NB4 (cell line): Measurements from ENCODE around the gene S100A1.

Experiments
- DNase-seq: peaks from one replicate; pipeline ENCODE4 v3.0.0; 2010; ENCODE audit warnings: low read depth
- H3K4me3 ChIP-seq: one replicate; pipeline ENCODE4 v1.5.1; 2011; ENCODE audit warnings: mild to moderate bottlenecking, low read depth, low read length, moderate library complexity
- CTCF ChIP-seq: IDR thresholded peaks from one replicate; pipeline ENCODE4 v1.5.1; 2012; ENCODE audit warnings: low read depth, low read length
- MYC ChIP-seq: IDR thresholded peaks from 2 replicates; pipeline ENCODE4 v1.6.1; 2011; ENCODE audit warnings: low read depth, low read length
- POLR2A ChIP-seq: IDR thresholded peaks from 2 replicates; pipeline ENCODE4 v1.6.1; 2011; ENCODE audit warnings: mild to moderate bottlenecking; ENCODE audit not compliant: insufficient read length; ENCODE audit errors: extremely low read depth
- TF ChIP-seq, protein P1 (sequence below): IDR thresholded peaks from 2 replicates; pipeline ENCODE4 v1.6.1; 2011; ENCODE audit warnings: low read depth, low read length

The S100A1 gene

DNA sequence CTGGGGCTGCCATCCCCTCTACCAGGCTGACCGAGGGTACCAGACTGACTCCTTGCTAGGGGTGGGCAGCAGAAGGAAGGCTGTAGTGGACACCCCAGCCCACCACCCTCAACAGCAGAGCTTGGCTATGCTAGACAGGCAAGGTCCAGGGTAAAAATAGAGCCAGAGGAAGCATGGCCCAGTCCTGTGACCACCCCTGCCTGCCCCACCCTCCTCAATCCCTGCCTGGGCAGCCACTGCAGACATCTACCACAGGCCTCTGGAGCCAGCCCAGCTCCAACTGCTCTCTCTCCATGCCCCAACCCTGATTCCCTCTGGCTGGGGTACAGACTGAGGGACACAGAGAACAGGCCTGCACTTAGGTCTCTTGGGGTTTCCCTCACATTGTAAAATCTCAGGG lies 1.7 kb downstream of the S100A1 start:
- no peak for DNase-seq
- no peak overlapping the region for H3K4me3 ChIP-seq
- TF ChIP-seq, protein P1, sequence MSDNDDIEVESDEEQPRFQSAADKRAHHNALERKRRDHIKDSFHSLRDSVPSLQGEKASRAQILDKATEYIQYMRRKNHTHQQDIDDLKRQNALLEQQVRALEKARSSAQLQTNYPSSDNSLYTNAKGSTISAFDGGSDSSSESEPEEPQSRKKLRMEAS: no peak
- TF ChIP-seq MYC (no peak), CTCF (no peak), POLR2A (no peak)

- TF ChIP-seq MYC: no peak
- H3K4me3 ChIP-seq: no peak overlapping the region
- DNase-seq: no peak
Measured at GRCh38 chr1:153630384-153630783, 2.1 kb downstream of the S100A1 start.

DNA sequence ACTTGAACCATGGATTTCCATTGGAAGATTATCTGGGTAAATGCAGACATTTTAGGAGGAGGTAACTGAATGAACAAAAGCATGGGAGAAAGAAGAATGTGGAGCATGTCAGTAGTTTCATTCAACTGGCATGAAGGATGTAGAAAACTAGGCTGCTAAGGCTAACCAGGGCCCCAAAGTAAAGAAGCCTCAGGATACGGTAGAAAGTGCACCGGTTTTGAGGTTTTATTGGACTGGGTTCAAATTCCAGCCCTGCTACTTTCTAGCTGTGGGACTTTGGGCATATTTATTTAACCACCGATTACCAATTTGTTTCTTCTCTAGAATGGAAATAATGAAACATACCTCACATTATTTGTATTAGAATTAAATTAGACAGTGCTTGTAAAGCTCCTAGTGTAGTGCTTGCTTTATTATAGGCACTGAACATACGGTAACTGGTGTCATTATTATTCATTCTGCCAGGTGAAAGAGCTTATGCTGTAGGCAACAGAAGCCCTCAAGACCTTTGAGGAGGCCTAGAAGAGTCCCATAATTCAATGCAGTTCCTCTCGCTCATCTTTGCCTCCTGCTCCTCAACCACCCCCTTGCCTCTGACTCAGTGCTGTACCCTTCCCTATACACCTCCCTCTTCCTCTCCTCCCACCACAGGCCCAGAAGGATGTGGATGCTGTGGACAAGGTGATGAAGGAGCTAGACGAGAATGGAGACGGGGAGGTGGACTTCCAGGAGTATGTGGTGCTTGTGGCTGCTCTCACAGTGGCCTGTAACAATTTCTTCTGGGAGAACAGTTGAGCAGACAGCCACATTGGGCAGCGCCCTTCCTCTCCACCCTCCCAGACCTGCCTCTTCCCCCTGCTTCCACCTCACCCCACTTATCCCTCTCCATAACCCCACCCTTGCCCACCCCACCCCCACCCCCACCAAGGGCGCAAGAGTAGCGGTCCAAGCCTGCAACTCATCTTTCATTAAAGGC lies 3.1 kb downstream of the S100A1 start:
- H3K4me3 ChIP-seq: no peak overlapping the region

DNA sequence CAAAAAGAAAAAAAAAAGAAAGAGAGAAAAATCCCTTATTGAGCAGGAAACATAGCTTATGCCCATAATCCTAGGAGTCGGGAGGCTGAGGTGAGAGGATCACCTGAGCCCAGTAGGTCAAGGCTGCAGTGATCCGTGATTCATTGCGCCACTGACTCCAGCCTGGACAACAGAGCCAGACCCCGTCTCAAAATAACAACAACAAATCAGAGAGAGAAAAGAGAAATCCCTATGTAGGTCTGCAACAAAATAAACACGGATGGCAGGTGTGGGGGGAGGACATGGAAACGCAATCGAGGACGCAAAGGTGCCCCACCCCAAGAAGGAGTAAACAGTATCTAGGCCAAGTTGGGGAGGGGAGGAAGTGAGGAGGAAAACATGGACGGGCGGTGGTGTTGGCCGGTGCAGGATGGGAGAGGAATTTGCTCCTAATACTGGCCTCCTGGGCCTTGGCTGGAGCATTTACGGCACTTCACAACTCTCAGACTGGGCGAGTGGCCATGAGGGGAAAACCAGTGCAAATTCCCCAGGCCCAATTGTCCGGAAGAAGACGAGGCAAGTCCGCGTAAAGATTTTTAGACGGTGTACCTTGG lies 5.0 kb downstream of the S100A1 start:
- DNase-seq: no peak
- H3K4me3 ChIP-seq: peak overlapping the region; percentile 27
- TF ChIP-seq MYC: no peak
- TF ChIP-seq, protein P1: no peak
- TF ChIP-seq CTCF: no peak
- TF ChIP-seq POLR2A: no peak

More for the DNA sequence above, 3.1 kb downstream of the S100A1 start:
- no peak for DNase-seq
- TF ChIP-seq MYC (no peak), CTCF (no peak), POLR2A (no peak)
- TF ChIP-seq, protein P1: no peak

DNA sequence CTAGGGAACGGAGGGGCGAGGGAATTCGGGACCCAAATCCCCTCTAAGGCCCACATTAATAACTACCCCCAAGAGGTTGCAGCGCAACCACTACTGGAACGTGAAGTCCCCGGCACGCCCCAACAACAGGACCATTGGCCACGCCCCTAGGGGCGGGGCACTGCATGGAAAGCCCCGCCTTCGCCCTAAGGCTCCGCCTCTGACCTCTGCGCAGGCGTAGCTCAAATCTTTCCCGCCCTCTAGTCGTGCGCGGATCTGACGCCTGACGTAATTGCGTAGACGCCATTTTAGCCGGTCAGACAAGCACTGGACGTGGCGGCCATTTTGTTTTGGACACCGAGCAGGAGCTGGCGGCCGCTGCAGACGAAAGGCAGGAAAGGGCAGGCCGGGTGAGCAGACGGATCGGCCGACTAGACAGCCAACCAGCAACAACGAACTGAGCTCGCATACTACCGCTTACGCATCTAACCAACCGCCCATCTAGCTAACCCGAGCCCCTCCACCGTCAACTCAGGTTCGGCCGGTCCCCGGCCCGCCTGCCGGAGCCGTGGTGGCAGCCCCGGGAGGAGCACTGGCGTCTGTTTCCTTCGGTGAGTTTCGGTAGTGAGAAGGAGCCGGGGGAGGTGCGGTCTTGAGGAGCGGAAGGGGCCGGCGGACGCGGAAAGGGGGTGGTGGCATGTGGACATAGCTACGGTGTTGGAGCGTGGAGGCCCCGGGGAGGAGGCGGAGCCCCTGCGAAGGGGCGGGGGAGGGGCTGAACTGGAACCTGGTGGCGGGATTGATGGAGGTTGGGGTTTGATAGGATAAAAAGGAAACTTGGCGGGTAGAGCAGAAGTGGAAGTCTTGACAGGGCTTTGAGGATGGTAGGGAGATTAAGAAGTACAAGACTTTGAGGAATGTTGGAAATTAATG lies 5.8 kb downstream of the S100A1 start, which contains the start of gene CHTOP:
CHTOP (plus strand) TSS at position 313 of the 912 bp plus-strand sequence. CDS start 2,523 bp downstream, outside the sequence.
- DNase-seq: peak; percentile 98
- TF ChIP-seq POLR2A: peak; percentile 79
- TF ChIP-seq, protein P1: peak; percentile 70
- peak; percentile 86 for TF ChIP-seq MYC
- TF ChIP-seq CTCF: no peak
- H3K4me3 ChIP-seq: peak within 1 kb of the TSS; percentile 97

- peak overlapping the region; percentile 44 for H3K4me3 ChIP-seq
- no peak for DNase-seq
- TF ChIP-seq MYC: no peak
Measured at GRCh38 chr1:153635872-153636271, 7.6 kb downstream of the S100A1 start.
